HepG2 (cell line): Measurements from ENCODE around the gene RRAD. TPM values are rescaled to one million over a fixed set of nuclear protein-coding genes. Genes with fewer than 3 reads are reported as not detected.
A peak's percentile ranks its signal among the peaks of the same experiment; 100 is the strongest.

ENCODE experiments used
- AKAP8 ChIP-seq: sonication (generic); formaldehyde crosslinking; IDR thresholded peaks from 2 replicates; pipeline ENCODE4 v1.5.1; 2020; ENCODE audit warnings: mild to moderate bottlenecking, missing genetic modification reagents
- GZF1 ChIP-seq: sonication (generic); formaldehyde crosslinking; IDR thresholded peaks from 2 replicates; pipeline ENCODE4 v1.5.1; 2020; ENCODE audit warnings: mild to moderate bottlenecking, missing genetic modification reagents
- KDM1A ChIP-seq: IDR thresholded peaks from 2 replicates; pipeline ENCODE4 v1.6.1; 2016; ENCODE audit warnings: missing compliant biosample characterization
- KDM3A ChIP-seq: IDR thresholded peaks from 2 replicates; pipeline ENCODE4 v1.6.1; 2018; ENCODE audit warnings: low read depth, missing compliant biosample characterization
- KLF12 ChIP-seq: sonication (generic); formaldehyde crosslinking; IDR thresholded peaks from 2 replicates; pipeline ENCODE4 v1.4.0; 2020; ENCODE audit warnings: missing genetic modification reagents, borderline replicate concordance
- NFYC ChIP-seq: IDR thresholded peaks from 2 replicates; pipeline ENCODE4 v1.6.1; 2016; ENCODE audit warnings: missing genetic modification reagents, missing compliant biosample characterization
- NPAS2 ChIP-seq: sonication (generic); formaldehyde crosslinking; IDR thresholded peaks from 2 replicates; pipeline ENCODE4 v1.8.0; 2022; ENCODE audit warnings: mild to moderate bottlenecking, missing genetic modification reagents, borderline replicate concordance
- NR2F1 ChIP-seq, 2 experiments: fragments of 450-650 bp in 1 of 2; formaldehyde crosslinking in 1 of 2; IDR thresholded peaks; 2 replicates each; pipeline versions ENCODE4 v1.5.0 to v1.6.1; 2016 to 2020; ENCODE audit warnings: mild to moderate bottlenecking in 1 of 2, missing compliant biosample characterization in 1 of 2, missing genetic modification reagents in 1 of 2, moderate library complexity in 1 of 2
- POGZ ChIP-seq: sonication (generic); formaldehyde crosslinking; IDR thresholded peaks from 2 replicates; pipeline ENCODE4 v1.4.0; 2020; ENCODE audit warnings: mild to moderate bottlenecking, missing genetic modification reagents
- SMYD3 ChIP-seq: sonication (generic); formaldehyde crosslinking; IDR thresholded peaks from 2 replicates; pipeline ENCODE4 v1.8.1; 2023; ENCODE audit warnings: mild to moderate bottlenecking, missing genetic modification reagents
- SYNCRIP ChIP-seq: fragments of 200-400 bp; formaldehyde crosslinking; IDR thresholded peaks from 2 replicates; pipeline ENCODE4 v1.6.1; 2018; ENCODE audit warnings: mild to moderate bottlenecking, low read depth, low read length; ENCODE audit not compliant: insufficient read depth
- ZNF337 ChIP-seq: sonication (generic); formaldehyde crosslinking; IDR thresholded peaks from 2 replicates; pipeline ENCODE4 v1.5.1; 2020; ENCODE audit warnings: missing genetic modification reagents, low read depth, mild to moderate bottlenecking, borderline replicate concordance
- ZSCAN20 ChIP-seq: sonication (generic); formaldehyde crosslinking; IDR thresholded peaks from 2 replicates; pipeline ENCODE4 v1.4.0; 2020; ENCODE audit warnings: missing genetic modification reagents, mild to moderate bottlenecking, borderline replicate concordance
- polyA plus RNA-seq, 8 experiments: library from polyadenylated mRNA; depleted of rRNA in 3 of 8; stranded (reverse) in 7 of 8; unstranded in 1 of 8; fragments of >200 nt; fragmentation: Illumina TruSeq in 4 of 8; extraction: Trizol in 4 of 8; gene quantifications; 2 replicates each; pipeline versions ENCODE4 v1.2.1 to v1.2.3, GENCODE V29; 2011 to 2016; ENCODE audit warnings: low read depth in 4 of 8, missing spikeins in 1 of 8, mixed read lengths in 1 of 8; ENCODE audit not compliant: insufficient read depth in 1 of 8
- total RNA-seq, 5 experiments: library from RNA; depleted of rRNA; stranded (reverse); fragments of >200 nt; fragmentation: Illumina TruSeq; extraction: Trizol; gene quantifications; 2 replicates each; pipeline ENCODE4 v1.2.3, GENCODE V29; 2016; ENCODE audit warnings: low read depth in 1 of 5
- TF ChIP-seq, protein P1 (sequence below): sonication (generic); formaldehyde crosslinking; IDR thresholded peaks from 2 replicates; pipeline ENCODE4 v1.5.0; 2020; ENCODE audit warnings: missing genetic modification reagents
- TF ChIP-seq, protein P2 (sequence below): sonication (generic); formaldehyde crosslinking; IDR thresholded peaks from 2 replicates; pipeline ENCODE4 v1.4.0; 2020; ENCODE audit warnings: missing genetic modification reagents, borderline replicate concordance
- TF ChIP-seq, protein P3 (sequence below): sonication (generic); formaldehyde crosslinking; IDR thresholded peaks from 2 replicates; pipeline ENCODE4 v1.5.1; 2020; ENCODE audit warnings: mild to moderate bottlenecking, moderate library complexity, missing genetic modification reagents
- TF ChIP-seq, protein P4 (sequence below): sonication (generic); formaldehyde crosslinking; IDR thresholded peaks from 2 replicates; pipeline ENCODE4 v1.9.0; 2021; ENCODE audit warnings: mild to moderate bottlenecking, missing genetic modification reagents

RRAD gene
- total and polyA plus RNA-seq, 2 of the 13 experiments (the other 11 are each of a cell fraction or from before 2014, with no cell fraction given) = 0.80 to 1.1 TPM

DNA sequence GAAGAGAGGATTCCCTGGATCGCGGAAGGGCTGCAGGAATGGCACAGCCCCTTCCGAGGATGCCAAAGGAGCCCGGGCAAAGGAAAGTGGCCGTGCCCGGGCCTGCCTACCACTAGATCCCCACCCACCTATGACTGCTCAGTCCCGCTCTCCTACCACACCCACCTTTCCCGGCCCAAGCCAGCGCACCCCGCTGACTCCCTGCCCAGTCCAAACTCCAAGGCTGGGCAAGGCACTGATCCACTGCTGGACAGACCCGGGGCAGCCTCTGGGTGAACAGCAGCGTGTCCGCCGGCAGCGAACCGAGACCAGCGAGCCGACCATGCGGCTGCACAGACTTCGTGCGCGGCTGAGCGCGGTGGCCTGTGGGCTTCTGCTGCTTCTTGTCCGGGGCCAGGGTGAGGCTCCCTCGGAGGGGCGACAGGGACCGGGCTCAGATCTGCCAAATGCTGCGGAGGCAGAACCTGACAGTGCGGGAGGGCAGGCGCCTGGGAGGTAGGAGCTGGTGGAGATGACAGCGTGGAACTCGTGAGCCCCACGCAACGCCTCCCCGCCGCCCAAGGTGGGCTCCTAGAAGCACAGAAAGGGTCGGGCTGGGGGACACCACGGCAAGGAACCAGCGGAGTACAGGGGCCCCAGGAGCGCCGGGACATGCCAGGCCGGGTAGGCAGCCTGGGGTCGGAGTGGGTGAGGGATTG is 10.1 kb upstream of the RRAD start, which contains the start of gene CES2 (continued):
- 0 out of 2 replicates have a peak, but pooled peaks have one; percentile 63 for TF ChIP-seq AKAP8 (CRISPR knock-in tag)
- TF ChIP-seq, protein P1, sequence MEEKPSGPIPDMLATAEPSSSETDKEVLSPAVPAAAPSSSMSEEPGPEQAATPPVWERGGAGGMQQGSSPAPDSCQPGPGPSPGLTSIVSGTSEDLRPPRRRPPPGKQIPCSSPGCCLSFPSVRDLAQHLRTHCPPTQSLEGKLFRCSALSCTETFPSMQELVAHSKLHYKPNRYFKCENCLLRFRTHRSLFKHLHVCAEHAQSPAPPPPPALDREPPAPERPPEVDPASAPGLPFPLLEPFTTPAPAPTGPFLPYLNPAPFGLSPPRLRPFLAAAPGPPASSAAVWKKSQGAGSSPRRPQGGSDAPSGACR (CRISPR knock-in tag) = 0 out of 2 replicates have a peak, but pooled peaks have one; percentile 58
- TF ChIP-seq, protein P2, sequence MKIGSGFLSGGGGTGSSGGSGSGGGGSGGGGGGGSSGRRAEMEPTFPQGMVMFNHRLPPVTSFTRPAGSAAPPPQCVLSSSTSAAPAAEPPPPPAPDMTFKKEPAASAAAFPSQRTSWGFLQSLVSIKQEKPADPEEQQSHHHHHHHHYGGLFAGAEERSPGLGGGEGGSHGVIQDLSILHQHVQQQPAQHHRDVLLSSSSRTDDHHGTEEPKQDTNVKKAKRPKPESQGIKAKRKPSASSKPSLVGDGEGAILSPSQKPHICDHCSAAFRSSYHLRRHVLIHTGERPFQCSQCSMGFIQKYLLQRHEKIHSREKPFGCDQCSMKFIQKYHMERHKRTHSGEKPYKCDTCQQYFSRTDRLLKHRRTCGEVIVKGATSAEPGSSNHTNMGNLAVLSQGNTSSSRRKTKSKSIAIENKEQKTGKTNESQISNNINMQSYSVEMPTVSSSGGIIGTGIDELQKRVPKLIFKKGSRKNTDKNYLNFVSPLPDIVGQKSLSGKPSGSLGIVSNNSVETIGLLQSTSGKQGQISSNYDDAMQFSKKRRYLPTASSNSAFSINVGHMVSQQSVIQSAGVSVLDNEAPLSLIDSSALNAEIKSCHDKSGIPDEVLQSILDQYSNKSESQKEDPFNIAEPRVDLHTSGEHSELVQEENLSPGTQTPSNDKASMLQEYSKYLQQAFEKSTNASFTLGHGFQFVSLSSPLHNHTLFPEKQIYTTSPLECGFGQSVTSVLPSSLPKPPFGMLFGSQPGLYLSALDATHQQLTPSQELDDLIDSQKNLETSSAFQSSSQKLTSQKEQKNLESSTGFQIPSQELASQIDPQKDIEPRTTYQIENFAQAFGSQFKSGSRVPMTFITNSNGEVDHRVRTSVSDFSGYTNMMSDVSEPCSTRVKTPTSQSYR (CRISPR knock-in tag) = no peak
- no peak for TF ChIP-seq KDM1A (CRISPR knock-in tag)
- TF ChIP-seq ZSCAN20 (CRISPR knock-in tag) = 0 out of 2 replicates have a peak, but pooled peaks have one; percentile 65
- TF ChIP-seq NFYC (CRISPR knock-in tag) = no peak
- TF ChIP-seq SMYD3 (CRISPR knock-in tag) = no peak
- TF ChIP-seq SYNCRIP = no peak
- peak; percentile 40; the same call in 1 of the 2 replicates for TF ChIP-seq KDM3A (CRISPR knock-in tag)
- TF ChIP-seq POGZ (CRISPR knock-in tag) = 0 out of 2 replicates have a peak, but pooled peaks have one; percentile 30
- no peak for TF ChIP-seq ZNF337 (CRISPR knock-in tag)
- TF ChIP-seq, protein P3, sequence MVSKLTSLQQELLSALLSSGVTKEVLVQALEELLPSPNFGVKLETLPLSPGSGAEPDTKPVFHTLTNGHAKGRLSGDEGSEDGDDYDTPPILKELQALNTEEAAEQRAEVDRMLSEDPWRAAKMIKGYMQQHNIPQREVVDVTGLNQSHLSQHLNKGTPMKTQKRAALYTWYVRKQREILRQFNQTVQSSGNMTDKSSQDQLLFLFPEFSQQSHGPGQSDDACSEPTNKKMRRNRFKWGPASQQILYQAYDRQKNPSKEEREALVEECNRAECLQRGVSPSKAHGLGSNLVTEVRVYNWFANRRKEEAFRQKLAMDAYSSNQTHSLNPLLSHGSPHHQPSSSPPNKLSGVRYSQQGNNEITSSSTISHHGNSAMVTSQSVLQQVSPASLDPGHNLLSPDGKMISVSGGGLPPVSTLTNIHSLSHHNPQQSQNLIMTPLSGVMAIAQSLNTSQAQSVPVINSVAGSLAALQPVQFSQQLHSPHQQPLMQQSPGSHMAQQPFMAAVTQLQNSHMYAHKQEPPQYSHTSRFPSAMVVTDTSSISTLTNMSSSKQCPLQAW (CRISPR knock-in tag) = peak; percentile 95
- peak; percentile 27; the same call in 1 of the 2 replicates for TF ChIP-seq GZF1
- TF ChIP-seq, protein P4, sequence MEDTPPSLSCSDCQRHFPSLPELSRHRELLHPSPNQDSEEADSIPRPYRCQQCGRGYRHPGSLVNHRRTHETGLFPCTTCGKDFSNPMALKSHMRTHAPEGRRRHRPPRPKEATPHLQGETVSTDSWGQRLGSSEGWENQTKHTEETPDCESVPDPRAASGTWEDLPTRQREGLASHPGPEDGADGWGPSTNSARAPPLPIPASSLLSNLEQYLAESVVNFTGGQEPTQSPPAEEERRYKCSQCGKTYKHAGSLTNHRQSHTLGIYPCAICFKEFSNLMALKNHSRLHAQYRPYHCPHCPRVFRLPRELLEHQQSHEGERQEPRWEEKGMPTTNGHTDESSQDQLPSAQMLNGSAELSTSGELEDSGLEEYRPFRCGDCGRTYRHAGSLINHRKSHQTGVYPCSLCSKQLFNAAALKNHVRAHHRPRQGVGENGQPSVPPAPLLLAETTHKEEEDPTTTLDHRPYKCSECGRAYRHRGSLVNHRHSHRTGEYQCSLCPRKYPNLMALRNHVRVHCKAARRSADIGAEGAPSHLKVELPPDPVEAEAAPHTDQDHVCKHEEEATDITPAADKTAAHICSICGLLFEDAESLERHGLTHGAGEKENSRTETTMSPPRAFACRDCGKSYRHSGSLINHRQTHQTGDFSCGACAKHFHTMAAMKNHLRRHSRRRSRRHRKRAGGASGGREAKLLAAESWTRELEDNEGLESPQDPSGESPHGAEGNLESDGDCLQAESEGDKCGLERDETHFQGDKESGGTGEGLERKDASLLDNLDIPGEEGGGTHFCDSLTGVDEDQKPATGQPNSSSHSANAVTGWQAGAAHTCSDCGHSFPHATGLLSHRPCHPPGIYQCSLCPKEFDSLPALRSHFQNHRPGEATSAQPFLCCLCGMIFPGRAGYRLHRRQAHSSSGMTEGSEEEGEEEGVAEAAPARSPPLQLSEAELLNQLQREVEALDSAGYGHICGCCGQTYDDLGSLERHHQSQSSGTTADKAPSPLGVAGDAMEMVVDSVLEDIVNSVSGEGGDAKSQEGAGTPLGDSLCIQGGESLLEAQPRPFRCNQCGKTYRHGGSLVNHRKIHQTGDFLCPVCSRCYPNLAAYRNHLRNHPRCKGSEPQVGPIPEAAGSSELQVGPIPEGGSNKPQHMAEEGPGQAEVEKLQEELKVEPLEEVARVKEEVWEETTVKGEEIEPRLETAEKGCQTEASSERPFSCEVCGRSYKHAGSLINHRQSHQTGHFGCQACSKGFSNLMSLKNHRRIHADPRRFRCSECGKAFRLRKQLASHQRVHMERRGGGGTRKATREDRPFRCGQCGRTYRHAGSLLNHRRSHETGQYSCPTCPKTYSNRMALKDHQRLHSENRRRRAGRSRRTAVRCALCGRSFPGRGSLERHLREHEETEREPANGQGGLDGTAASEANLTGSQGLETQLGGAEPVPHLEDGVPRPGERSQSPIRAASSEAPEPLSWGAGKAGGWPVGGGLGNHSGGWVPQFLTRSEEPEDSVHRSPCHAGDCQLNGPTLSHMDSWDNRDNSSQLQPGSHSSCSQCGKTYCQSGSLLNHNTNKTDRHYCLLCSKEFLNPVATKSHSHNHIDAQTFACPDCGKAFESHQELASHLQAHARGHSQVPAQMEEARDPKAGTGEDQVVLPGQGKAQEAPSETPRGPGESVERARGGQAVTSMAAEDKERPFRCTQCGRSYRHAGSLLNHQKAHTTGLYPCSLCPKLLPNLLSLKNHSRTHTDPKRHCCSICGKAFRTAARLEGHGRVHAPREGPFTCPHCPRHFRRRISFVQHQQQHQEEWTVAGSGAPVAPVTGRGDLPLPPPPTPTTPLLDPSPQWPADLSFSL = no peak
- no peak for TF ChIP-seq NPAS2 (CRISPR knock-in tag)
- TF ChIP-seq NR2F1 (CRISPR knock-in tag; IDR thresholded peaks at IDR 0.05) = no peak
- TF ChIP-seq KLF12 (CRISPR knock-in tag) = peak; percentile 79; the same call in 1 of the 2 replicates
